SIG-M5 (cell line): ENCODE data around the gene POC5.
"Not testable (repeated sequence)": the region's sequence is repeated elsewhere in the genome, so short reads cannot be mapped to it uniquely, and the experiment has no call there.

ENCODE experiments used
- DNase-seq: peaks from one replicate; lab custom pipeline; 2025; lab: John Stamatoyannopoulos, UW

POC5 gene

DNA sequence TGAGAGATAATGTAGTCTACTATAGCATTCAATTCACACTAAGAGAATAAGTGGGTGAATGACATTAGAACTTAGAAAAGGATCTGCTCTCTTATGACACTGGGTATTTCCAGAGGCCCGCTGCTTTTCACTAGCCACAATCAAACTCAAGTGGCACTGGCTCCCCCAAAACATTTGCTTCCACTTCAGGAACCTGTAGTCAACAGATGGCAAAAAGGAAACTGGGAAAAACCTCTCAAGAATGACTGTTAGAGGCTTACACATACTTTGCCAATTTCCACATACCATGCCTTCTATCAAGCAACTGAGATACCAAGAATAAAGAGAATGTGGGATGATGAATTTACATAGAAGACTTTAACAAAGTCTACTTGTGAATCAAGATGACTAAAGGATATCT lies 11.2 kb downstream of the POC5 start:
- DNase-seq = no peak

DNA sequence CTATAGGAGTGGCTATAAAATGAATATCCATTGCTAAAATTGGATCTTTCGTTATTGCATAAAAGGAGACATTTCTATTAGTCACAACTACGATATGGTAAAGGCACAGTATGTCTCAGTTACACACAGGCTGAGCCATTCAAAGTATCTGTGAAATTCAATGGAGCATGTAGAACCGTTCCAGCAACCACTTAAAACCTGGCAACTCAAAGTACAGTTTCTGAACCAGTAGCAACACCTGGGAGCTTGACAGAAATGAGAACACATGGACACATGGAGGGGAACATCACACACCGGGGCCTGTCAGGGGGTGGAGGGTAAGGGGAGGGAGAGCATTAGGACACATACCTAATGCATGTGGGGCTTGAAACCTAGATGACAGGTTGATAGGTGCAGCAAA lies 15.4 kb downstream of the POC5 start:
- DNase-seq = no peak

DNA sequence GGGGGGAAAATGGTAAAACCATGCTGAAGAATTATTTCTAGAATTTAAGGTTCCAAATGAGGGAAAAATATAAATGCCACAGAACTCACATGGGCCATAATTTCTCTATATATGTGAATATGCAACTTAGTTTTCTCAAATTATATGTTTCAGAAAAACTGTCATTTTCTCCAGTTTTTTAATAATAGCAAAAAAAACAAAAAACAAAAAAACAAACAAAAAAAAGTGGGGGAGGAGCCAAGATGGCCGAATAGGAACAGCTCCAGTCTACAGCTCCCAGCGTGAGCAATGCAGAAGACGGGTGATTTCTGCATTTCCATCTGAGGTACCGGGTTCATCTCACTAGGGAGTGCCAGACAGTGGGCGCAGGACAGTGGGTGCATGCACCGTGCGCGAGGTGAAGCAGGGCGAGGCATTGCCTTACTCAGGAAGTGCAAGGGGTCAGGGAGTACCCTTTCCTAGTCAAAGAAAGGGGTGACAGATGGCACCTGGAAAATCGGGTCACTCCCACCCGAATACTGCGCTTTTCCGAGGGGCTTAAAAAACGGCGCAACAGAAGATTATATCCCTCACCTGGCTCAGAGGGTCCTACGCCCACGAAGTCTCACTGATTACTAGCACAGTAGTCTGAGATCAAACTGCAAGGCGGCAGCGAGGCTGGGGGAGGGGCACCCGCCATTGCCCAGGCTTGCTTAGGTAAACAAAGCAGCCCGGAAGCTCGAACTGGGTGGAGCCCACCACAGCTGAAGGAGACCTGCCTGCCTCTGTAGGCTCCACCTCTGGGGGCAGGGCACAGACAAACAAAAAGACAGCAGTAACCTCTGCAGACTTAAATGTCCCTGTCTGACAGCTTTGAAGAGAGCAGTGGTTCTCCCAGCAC lies 21.5 kb downstream of the POC5 start:
- not testable (repeated sequence) for DNase-seq

DNA sequence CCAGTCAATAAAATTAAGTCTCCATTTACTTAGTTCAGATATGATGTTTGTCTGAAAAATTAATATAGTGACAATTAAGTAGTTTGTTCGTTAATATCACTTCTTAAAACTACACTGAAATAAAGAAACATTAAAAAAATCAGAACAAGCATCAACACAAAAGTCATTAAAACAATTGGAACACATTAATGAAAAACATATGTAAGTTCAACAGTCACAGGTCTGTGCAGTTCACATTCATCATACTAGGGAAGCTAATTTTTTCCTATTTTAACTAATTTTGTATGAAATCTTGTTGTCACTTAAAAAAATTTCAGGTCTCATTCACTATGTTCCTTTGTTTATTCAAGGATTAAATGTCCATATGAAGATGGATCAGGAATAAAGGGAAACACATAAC lies 22.5 kb downstream of the POC5 start:
- DNase-seq = no peak

DNA sequence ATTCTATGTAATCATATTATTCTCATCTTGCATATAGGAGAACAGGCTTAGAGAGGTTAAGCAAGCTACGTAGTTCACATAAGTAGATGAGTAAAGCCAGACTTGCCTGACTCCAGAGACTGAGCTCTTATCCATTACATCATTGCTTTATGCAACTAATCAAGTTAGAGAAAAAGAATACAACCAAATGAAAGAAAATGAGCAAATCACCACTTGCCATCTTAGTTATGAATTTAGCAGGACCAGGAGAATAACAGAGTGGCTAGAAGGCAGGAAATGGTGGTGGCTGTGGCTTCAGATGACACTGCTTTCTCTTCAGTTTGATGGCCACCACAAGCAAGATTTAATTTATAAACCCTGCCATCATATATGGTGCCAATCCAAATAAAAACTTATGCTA lies 26.6 kb downstream of the POC5 start:
- no peak for DNase-seq

DNA sequence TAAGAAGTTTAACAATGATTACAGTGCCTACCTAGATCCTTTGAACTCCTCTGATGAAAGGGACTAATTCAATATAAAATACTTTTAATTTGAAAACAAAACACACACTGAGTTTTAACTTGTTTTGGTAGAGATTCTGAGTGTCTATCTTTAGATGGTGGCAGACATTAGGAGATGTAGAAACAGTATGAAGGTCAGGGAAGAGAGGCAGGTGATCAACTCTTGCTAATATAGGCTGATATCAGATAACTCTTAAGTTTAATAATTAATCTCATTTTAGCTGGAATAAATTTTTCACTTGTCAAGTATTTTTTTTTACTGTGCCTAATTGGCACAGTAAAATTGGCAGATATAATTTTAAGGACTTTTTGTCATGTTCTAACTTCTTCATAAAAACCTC lies 30.8 kb downstream of the POC5 start:
- no peak for DNase-seq

DNA sequence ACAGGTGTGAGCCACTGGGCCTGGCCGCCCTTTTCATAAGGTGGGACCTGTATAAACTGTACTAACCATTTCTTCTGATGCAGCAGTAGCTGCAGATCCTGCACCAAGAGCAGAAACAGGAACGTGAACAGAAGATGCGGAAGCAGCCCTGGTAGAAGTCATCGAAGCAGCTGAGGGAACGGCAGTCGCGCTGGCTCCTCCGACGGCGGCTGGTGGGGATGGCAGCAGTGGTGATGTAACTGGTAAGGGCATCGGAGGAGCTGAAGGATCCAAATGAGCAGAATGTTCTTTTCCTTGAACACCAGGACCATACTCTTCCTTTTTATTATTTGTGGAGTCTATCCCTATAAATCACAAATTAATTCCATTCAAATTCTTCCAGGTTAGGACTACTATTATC lies 32.1 kb downstream of the POC5 start:
- DNase-seq = no peak

DNA sequence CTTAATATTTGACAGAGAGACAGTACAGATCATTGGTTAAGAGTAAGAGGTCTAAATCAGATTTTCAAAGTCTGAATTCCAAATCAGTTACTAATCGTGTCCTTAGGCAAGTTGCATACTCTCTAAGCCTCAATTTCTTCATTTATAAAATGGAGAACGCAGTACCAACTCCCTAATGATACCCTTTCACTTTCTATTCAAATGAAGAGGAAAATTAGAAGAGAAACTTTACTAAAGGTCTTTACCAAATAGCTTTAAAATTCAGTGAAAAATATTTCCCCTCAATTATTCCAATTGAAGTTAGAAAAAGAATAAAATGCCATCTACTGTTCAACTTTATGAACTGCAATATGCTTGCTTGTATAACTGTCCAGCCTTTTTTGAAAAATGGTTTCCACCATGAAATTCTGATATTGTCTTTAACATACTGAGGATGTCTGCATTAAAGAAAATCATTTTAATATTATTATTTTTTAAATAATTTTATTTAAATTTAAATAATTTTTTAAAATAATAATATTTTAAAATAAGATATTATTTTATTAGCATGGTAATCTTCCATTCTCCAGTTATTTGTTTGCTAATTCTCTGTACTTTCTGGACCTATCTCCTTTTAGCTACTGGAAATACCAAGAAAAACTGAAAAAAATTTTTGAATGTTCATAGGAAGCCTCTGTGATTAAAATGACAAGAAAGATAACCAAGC lies 36.0 kb downstream of the POC5 start:
- no peak for DNase-seq

DNA sequence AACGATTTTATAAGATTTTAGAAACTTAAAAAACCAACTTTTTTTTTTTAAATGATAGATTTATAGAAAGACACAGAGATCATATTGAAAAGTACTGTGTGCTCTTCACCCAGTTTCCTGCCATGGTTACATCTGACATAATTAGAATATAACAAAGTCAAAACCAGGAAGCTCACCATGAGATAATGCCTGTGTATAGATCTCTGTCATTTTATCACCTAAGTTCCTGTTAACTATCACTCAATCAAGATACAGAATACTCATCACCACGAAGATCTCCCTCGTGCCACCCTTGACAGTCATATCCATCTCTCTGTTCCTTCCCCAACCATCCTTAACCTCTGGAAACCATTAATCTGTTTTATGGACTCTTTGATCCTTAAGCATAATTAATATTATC lies 39.1 kb downstream of the POC5 start:
- no peak for DNase-seq

DNA sequence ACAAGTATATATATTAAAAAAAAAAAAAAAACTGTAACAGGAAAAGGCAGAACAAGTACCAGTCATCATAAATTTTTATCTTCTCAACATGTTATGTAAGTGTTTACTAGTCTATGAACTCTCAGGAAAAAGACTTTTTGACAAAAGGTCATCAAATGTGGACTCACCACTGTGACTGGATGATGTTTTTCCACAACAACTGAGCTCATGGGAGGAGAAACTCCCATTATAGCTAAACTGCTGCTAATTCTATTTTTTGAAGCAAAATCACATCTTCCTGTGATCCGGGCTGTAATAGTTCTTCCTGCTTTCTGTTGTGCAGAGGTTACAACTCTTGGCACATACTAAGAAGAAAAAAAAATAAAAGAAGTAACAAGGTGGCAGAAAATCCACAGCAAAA lies 39.6 kb downstream of the POC5 start:
- DNase-seq = no peak

DNA sequence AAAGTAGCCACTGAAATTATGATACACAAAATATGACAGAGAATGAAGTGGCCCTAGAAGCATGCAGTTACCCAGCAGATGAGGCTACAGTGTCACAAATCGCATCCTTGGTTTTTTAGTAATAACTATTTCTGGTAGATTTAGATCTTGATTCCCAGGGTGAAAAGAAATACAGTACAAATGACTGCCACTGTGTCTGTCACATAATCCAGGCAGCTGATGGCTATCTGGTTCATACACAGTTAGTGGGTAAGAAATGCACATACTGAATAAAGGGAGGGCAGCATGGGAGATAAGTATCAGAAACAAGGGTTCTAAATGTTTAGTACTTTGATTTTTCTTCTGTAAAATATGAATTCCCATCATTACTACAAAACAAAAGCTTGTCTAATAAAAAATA lies 41.5 kb downstream of the POC5 start:
- DNase-seq = no peak

DNA sequence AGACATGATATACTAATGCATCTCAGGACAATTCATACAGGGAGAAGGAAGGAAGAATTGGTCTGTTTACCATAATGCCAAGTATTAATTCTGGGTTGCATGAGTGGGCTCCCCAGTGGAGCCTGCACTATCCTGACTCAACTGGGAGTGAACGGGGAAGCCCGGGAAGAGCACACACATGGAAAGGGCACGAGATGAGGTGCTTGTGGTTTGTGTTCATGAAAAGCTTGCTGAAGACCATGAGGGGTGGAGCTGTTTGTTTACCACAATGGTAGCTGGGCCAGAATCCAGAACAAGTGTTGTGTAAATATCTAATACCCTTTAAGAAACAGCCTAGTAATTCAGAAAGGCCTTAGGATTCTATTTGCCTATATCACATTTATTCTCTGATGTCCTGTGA lies 44.6 kb downstream of the POC5 start:
- no peak for DNase-seq

DNA sequence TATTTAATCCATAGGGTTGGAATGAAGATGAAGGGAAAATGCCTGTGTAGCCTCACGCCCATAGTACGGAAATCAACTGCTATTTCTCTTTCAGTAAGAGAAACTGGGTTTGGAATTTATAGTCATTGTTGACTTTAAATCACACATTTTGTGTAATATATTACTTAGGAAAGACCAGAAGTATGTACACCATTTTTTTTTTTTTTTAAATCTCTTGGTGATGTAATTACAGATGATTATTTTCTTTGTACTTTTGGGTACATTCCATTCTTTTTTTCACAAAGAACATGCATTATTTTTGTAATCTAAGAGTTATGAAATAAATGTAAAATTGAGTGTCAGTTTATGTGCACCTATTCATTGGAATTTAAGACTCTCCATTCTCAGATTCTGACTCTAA lies 45.7 kb downstream of the POC5 start:
- no peak for DNase-seq

DNA sequence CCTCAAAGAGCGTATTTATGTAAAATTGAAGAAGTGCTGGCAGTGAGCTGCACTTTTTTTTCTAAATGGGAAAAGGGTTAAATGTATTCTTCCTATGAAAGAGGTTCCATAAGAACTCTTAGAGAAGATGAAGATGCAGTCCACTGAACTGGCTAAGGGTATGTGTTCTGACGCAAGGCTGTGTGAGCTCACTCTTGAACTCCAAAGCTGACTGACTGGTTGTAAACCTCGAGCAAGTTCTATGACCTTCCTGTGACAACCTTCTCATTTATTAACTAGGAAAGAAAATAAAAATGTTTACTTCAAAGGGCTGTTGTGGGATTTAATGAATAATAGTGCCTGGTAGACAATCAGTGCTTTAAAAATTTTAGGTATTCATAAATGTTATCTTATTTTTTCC lies 46.7 kb downstream of the POC5 start:
- DNase-seq = no peak

DNA sequence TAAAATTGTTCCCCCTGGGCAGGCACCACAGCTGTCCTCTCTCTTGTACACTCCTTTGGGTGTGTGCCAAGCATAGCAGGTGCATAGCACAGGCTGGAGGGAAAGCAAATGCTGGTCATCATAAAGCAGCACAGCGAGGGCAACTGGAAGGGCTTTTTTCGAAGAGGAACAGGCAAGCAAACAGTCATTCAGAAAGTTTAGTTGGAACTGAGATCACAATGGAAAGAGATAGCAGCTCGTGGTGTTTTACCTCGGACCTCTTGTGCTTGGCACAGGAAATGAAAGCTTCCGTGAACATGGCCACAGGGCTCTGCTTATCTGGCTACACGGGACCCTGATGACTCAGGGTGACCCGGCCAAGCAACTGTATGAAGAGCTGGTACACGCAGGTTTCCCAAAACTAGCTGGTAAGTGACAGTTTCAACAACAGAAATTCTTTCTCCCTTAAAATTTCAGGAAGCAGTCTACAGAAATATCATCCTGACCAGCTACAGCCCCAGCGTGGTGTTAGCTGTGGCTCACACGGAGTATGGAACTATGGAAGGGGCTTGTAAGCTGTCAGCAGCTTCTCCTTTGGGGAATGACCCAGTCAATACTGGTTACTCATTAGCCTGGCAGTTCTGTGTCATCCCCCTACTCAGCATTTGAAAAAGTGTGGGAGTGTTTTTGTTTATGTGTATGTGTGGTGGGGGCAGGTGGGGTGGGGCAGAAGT lies 48.1 kb downstream of the POC5 start:
- no peak for DNase-seq

DNA sequence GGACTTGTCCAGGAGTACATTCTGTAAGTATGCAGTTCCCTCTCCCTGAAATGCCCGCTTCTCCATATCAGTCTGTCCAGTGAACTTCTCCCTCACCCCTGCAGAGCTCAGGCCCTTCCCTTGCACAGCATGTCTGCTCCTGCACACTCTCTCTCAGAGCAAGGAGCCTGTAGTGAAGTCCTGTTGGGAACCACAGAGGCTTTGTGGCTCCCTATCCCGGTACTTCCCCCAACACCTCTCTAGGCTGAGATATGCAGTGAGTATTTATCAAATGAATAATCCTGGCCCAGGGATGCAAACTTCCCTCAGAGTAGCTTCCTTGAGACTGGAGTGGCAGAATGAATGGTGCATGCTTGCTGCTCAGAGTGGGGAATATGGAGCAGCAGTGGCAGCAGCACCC lies 48.8 kb downstream of the POC5 start:
- no peak for DNase-seq

DNA sequence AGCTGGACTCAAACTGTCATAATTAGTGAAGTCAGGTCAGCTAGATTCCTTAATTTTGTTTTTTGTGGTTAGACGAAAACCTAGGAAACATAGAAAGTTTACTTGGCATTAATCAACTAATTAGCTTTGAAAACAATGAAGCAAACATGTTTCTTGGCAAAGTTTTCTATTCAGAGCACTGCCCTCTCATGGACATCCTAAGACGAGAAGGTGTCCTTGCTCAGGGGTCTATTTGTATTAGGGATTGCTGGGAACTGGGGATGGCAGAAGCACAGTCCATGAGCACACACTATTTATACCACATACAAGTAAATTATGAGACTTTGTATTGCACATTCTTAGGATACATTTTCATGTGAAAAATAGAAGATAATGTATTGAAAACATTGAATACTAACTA lies 49.7 kb downstream of the POC5 start:
- DNase-seq = no peak

DNA sequence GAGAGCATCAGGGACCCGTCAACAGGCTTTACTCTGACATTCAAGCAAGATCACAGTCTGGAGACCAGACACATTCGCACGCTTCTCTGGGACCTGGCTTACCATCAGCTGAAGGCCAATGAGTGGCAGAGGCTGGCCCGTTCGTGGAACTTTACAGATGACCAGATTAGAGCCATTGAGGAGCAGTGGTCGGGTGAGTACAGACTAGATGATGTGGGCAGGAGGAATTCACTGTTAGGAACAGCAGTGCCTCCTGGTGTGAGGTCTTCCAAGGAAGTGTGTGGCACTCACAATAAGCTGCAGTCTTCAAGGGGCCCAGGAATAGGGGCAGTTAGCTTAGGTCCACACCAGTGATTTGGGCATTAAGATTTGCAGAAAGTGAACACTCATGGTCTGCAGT lies 50.4 kb downstream of the POC5 start:
- DNase-seq = no peak

DNA sequence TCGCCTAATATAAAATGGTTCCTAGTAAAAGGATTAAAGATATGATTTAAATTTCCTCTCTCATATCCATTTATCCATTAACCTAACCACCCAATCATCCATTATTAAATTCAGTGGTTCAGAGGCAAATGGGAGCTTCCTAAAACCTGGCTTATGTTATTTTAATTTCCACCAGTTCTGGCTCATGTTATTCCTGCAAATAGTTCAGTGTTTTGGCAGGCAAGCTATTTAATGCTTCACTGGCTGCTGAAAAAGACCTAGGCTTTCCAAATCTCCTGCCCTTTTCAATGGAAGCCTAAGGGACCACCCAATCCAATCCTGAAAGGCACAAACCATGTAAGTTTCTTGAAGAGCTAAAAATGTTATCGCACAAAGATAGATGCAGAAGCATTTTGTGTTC lies 52.3 kb downstream of the POC5 start:
- no peak for DNase-seq

DNA sequence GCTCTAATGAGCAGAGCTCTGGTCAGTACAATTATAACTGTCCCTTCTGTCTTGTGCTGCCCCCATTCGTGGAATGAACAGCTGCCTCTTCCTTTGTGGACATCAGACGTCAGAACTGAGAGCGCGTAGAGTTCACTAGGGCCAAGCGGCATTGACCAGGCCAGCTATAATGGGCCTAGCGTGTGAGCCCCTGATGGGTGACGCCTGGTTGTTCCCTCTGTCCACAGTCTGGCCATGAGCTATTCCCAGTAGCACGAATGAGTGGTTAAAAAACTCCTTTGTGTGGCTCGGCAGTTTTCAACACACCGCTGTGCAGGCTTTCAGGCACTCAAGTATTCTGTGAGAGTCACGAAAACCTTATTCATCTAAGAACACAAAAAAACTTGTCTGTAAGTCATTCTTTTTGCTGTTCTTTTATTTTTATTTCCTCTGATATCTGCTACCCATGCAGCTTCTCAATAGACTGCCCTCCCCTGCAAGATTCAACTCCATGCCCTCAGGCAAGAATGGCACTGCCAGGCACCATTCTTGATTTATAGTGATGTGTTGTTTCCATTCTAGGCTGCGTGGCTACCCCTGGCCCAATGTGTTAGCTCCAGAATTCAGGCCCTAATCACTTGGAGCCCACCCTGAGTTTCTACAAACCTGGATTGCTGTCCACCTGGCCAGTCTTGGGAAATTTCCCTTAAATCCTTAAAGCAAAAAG lies 53.5 kb downstream of the POC5 start:
- no peak for DNase-seq

DNA sequence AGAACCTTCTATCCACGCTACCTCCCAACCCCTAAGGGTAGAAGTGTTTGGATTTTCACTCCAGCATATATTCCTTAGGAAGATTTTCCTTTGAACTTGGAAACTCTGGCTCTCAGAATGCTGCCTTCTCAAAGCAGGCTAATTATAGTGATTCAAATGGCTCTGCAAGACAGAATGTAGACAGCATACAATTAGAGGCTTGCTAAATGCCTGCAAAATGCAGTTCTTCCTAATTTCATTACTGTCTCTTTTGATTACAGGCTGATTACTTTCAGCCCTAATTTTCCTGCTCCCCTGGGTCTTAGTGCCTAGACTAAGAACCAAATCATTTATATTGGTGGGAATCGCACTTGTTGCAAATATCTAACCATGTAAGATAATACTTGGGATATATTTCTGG lies 55.2 kb downstream of the POC5 start:
- DNase-seq = no peak

DNA sequence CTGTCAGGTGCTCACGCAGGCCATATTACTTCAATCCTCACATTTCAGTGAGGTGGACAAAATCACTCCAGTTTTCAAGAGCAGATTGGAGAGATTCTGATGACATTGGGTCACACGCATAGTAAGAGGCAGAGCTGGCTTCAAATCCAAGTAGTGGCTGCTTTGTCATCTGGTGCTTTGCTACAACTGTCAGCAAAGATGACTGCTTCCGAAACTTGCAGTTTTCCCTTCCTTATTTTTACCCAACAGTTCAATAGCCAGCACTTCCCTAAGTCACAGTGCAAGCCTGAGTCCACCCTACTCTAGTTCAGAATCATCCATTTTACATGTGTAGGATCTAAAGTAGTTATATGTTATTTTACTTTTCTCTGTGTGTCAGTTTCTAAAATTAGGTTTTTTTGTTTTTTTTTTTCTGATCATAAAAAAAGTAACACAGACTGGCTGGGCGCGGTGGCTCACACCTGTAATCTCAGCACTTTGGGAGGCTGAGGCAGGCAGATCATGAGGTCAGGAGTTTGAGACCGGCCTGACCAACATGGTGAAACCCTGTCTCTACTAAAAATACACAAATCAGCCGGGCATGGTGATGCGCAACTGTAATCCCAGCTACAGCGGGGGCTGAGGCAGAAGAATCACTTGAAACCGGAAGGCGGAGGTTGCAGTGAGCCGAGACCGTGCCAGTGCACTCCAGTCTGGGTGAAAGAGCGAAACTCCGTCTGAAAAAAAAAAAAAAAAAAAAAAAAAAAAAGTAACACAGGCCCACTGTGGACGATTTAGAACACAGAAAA lies 56.4 kb downstream of the POC5 start:
- peak; percentile 55 for DNase-seq
